ENCODE results near the gene GPR6.

DNA sequence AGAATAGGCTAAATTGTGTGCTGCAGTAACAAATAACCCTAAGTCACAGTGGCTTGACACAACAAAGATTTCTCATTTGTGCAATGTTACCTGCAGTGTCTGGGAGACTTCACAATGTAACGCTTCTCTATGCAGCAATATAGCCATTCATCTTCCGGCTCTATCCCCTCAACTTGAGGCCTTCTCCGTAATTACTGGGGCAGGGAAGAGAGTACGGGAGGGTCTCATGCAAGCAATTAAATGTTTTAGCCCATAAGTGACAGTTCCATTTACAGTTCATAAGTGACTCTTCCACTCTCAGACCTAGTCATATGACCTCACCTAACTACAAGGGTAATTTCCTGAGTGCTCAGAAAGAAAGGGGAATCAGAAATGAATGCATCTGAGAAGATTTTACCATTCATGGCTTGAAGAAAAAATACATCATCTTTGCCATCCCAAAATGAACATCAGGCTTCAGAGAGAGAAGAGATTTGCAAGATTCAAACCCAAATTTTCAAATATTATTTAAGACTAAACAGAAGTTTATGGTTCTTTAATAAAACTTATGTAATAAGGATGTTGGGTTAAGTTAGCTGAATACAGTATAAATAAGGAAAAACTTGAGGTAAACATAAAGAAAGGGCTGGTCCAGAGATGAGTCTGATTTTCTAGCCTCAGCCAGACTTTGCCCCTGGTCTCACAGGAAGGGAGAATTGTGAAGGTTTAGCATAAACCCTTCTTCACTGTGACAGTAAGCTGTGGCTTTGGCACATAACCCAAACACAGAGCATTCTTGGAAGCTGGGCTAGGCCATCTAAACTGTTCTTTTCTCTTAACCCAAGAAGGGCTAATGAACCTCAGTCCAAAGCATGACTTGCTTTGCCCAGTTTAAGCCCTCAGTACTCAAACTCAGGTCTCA is 13.3 kb downstream of the GPR6 start:
- TF ChIP-seq CTCF (IDR thresholded peaks at IDR 0.05; ENCODE audit: insufficient read depth, low read length), result no peak
- TF ChIP-seq SPI1 (IDR thresholded peaks at IDR 0.05; ENCODE audit: borderline replicate concordance, low read depth), result no peak
- TF ChIP-seq, protein P1, sequence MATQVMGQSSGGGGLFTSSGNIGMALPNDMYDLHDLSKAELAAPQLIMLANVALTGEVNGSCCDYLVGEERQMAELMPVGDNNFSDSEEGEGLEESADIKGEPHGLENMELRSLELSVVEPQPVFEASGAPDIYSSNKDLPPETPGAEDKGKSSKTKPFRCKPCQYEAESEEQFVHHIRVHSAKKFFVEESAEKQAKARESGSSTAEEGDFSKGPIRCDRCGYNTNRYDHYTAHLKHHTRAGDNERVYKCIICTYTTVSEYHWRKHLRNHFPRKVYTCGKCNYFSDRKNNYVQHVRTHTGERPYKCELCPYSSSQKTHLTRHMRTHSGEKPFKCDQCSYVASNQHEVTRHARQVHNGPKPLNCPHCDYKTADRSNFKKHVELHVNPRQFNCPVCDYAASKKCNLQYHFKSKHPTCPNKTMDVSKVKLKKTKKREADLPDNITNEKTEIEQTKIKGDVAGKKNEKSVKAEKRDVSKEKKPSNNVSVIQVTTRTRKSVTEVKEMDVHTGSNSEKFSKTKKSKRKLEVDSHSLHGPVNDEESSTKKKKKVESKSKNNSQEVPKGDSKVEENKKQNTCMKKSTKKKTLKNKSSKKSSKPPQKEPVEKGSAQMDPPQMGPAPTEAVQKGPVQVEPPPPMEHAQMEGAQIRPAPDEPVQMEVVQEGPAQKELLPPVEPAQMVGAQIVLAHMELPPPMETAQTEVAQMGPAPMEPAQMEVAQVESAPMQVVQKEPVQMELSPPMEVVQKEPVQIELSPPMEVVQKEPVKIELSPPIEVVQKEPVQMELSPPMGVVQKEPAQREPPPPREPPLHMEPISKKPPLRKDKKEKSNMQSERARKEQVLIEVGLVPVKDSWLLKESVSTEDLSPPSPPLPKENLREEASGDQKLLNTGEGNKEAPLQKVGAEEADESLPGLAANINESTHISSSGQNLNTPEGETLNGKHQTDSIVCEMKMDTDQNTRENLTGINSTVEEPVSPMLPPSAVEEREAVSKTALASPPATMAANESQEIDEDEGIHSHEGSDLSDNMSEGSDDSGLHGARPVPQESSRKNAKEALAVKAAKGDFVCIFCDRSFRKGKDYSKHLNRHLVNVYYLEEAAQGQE (IDR thresholded peaks at IDR 0.05; ENCODE audit: insufficient replicate concordance, low read depth), result no peak
- no peak for TF ChIP-seq POLR2AphosphoS5 (IDR thresholded peaks at IDR 0.05; ENCODE audit: low read depth)
- no peak for TF ChIP-seq GABPA (IDR thresholded peaks at IDR 0.05; ENCODE audit: low read depth)
